H54 (cell line): ENCODE data around the gene C2orf69.
A peak's percentile ranks its signal among the peaks of the same experiment; 100 is the strongest.

Experiments
- DNase-seq: peaks from one replicate; pipeline ENCODE4 v3.0.0; 2011; ENCODE audit warnings: low spot score, mixed read lengths; ENCODE audit not compliant: insufficient read length
- FAIRE-seq: peaks from 3 replicates; lab custom pipeline; 2011; peaks lifted over from hg19 to GRCh38; lab: Jason Lieb, UNC
- POLR2A ChIP-seq: IDR thresholded peaks from 2 replicates; pipeline ENCODE4 v1.6.1; 2011; ENCODE audit warnings: low read depth, mild to moderate bottlenecking, low read length

The C2orf69 gene

GRCh38 chr2:199911052-199911876 lies at the start of gene C2orf69:
Gene C2orf69, plus strand, starts transcription at chr2:199911293. Its CDS starts 146 bp downstream, at chr2:199911439.
- FAIRE-seq (peak; percentile 93), DNase-seq (peak; percentile 70)
- peak; percentile 76 for TF ChIP-seq POLR2A

GRCh38 chr2:199862788-199863187 lies 48.3 kb upstream of the C2orf69 start:
- TF ChIP-seq POLR2A, result no peak
- FAIRE-seq (no peak), DNase-seq (no peak)

- FAIRE-seq (no peak), DNase-seq (no peak)
- no peak for TF ChIP-seq POLR2A
Measured at GRCh38 chr2:199865905-199866304, 45.2 kb upstream of the C2orf69 start.

GRCh38 chr2:199868431-199869226 lies 42.5 kb upstream of the C2orf69 start:
- no peak for FAIRE-seq

GRCh38 chr2:199869227-199869541 lies 41.9 kb upstream of the C2orf69 start:
- no peak for FAIRE-seq
- no peak for DNase-seq
- no peak for TF ChIP-seq POLR2A

More at GRCh38 chr2:199868431-199869226, 42.5 kb upstream of the C2orf69 start:
- no peak for DNase-seq
- TF ChIP-seq POLR2A, result no peak

- no peak for DNase-seq
- TF ChIP-seq POLR2A, result no peak
- FAIRE-seq, result no peak
Measured at GRCh38 chr2:199869653-199870052, 41.4 kb upstream of the C2orf69 start.

- DNase-seq, result no peak
- no peak for FAIRE-seq
- no peak for TF ChIP-seq POLR2A
Measured at GRCh38 chr2:199870581-199870980, 40.5 kb upstream of the C2orf69 start.

GRCh38 chr2:199874209-199874608 lies 36.9 kb upstream of the C2orf69 start:
- DNase-seq (no peak), FAIRE-seq (no peak)
- TF ChIP-seq POLR2A, result no peak

- TF ChIP-seq POLR2A, result no peak
- no peak for DNase-seq
- no peak for FAIRE-seq
Measured at GRCh38 chr2:199875400-199875799, 35.7 kb upstream of the C2orf69 start.

GRCh38 chr2:199882667-199883066 lies 28.4 kb upstream of the C2orf69 start:
- no peak for DNase-seq
- no peak for FAIRE-seq
- TF ChIP-seq POLR2A, result no peak

- no peak for FAIRE-seq
- TF ChIP-seq POLR2A, result no peak
- no peak for DNase-seq
Measured at GRCh38 chr2:199883474-199884212, 27.4 kb upstream of the C2orf69 start.

GRCh38 chr2:199895406-199895805 lies 15.7 kb upstream of the C2orf69 start:
- TF ChIP-seq POLR2A, result no peak
- DNase-seq (no peak), FAIRE-seq (no peak)

- no peak for TF ChIP-seq POLR2A
- FAIRE-seq (no peak), DNase-seq (no peak)
Measured at GRCh38 chr2:199896617-199897016, 14.5 kb upstream of the C2orf69 start.

GRCh38 chr2:199901942-199902341 lies 9.2 kb upstream of the C2orf69 start:
- no peak for TF ChIP-seq POLR2A
- no peak for FAIRE-seq
- DNase-seq, result no peak
